ENCODE measurements around the gene PRX.
"Not testable (repeated sequence)": the region's sequence is repeated elsewhere in the genome, so short reads cannot be mapped to it uniquely, and the experiment has no call there.

Gene PRX

DNA sequence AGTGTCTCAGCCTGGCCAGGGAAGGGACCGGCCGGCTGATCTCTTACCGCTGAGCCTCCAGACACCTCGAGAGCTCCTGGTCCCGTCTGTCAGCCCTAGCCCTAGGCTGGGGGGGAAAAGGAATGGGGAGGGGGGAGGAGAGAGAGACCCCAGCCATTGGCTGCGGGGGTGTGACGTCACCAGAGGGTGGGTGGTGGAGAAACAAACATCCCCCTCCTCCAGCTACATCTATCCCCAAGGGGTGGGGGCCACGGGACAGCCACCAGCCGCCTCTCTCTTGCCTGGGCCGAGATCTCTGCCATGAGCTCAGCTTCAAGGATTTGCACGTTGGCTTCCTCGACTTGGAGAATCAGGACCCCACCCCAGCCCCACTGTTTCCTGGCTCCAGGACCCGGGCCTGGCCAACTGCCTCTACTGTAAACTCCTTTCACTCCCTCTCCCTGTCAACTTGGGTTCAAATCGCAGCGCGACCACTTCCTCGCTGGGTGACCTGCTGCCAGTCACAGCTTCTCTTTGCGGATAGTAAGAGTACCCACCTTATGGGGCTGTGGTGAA, at the start of gene PRX:
PRX (minus strand) TSS at position 88 of the 555 bp plus-strand sequence. CDS start 5,446 bp downstream, outside the sequence.
- peak; percentile 91 for DNase-seq (ENCODE audit: low read depth, low spot score)

DNA sequence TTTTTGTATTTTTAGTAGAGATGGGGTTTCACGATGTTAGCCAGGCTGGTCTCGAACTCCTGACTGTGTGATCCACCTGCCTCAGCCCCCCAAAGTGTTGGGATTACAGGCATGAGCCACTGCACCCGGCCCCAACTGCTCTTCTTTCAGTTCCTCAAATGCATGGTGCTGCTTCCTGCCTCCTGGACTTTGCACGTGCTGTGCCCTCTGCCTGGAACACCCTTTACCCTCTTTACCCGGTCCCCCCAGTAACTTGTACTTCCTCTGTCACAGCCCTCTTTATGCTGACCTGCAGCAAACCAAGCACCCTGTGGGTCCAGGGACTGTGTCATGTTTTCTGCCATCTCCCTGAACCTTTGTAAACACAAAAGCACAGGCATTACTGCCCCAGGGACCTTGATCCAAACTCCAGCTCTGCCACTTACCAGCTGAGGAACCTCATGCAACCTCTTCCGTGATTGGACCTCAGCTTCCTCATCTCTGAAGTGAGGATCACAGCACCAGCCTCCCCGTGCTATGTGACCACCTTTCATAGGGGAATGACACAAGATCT, 48.6 kb upstream of the PRX start:
- DNase-seq (ENCODE audit: low read depth, low spot score), result no peak

DNA sequence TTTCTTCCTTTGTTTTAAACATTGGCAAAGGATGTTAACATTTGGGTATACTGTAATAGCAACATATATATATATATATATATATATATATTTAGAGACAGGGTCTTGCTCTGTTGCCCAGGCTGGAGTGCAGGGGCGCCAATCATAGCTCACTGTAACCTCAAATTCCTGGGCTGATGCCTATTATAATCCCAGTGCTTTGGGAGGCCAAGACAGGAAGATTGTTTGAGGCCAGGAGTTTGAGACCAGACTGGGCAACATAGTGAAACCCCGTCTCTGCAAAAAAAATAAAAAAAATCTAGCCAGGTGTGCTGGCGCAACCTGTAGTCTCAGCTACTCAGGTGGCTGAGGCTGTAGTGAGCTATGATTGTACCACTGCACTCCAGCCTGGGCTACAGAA, 47.0 kb upstream of the PRX start:
- no peak for DNase-seq (ENCODE audit: low read depth, low spot score)

DNA sequence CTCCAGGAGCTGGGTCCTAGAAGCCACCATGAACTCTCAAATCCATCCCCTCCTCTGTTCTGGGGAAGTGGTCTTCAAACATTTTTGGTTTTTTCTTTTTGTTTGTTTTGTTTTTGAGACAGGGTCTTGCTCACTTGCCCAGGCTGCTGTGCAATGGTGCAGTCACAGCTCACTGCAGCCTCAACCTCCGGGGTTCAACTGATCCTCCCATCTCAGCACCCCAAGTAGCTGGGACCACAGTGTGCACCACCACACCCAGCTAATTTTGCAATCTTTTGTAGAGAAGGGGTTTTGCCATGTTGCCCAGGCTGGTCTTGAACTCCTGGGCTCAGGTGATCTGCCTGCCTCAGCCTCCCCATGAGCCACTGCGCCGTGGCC, 45.4 kb upstream of the PRX start:
- DNase-seq (ENCODE audit: low read depth, low spot score), result no peak

DNA sequence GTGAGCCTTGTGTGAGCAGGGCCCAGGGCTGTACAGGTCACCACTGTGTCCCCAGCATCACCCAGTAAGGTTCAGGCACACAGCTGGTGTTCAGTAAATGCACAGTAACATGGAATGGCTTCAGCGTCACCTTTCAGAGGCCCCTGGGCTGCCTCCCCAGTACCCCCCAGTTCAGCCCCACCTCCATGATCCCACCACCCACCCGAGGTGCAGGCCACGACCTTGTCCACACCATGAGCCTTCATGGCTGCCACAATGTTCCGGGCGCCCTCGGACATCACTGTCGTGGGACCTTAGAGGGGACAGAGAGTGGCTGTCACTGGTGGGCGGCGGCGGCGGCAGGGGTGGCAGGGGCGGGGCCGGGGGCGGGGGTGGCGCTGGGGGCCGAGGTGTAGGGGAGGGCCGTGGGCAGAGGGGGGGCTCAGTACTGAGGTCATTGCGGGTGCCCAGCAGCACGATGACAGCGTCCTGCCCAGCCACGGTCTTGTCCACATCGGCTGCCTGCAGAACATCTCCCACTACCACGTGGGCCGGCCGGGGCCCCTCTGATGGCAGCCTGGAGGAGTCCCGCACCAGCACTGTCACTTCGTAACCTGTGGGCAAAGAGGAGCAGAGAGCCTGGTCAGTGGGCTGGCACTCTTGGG, 44.9 kb upstream of the PRX start:
- DNase-seq (ENCODE audit: low read depth, low spot score), result no peak

DNA sequence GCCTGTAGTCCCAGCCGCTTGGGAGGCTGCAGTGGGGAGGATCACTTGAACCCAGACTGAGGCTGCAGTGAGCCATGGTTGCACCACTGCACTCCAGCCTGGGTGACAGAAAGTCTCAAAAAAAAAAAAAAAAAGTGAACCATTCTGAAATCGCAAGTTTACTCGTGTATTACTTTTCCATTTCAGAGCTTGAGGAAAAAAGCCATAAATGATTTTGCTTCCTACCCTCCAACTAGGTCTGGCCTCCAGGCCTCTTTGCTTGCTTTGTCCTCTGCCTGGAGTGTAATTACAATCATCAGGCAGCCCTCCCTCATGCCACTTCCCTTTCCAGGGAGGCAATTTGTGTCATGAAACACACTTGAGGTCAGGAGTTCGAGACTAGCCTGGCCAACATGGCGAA, 43.9 kb upstream of the PRX start:
- no peak for DNase-seq (ENCODE audit: low read depth, low spot score)

DNA sequence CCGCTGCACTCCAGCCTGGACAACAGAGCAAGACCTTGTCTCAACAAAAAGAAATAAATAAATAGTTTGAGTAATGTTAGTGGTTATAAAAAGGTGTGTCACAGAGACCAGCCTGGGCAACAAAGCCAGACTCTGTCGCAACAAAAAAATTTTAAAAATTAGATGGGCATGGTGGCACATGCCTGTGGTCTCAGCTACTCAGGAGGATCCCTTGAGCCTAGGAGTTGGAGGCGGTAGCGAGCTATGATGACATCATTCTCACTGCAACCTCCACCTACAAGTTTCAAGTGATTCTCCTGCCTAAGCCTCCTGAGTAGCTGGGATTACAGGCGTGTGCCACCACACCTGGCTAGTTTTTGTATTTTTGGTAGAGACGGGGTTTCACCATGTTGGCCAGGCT, 40.8 kb upstream of the PRX start:
- not testable (repeated sequence) for DNase-seq (ENCODE audit: low read depth, low spot score)

- DNase-seq (ENCODE audit: low read depth, low spot score), result no peak
Observed at GRCh38 chr19:40453151-40453735, 40.1 kb upstream of the PRX start.

DNA sequence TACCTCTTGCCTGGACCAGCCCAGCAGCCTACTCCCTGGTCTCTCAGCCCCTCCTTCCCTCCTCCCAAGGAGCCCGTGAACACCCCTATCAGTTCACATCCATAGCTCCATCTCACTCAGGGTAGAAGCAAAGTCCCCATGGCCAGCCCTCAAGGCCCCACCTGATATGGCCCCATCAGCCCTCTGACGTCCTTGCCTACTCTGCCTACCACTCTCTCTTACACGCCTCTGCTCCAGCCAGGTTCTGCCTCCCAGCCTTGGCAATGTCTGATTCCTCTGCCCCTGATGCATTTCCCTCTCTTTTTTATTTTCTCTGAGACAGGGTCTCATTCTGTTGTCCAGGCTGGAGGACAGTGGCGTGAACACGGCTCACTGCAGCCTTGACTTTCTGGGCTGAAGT, 38.8 kb upstream of the PRX start:
- DNase-seq (ENCODE audit: low read depth, low spot score), result no peak

- DNase-seq (ENCODE audit: low read depth, low spot score), result no peak
Observed at GRCh38 chr19:40450664-40451063, 37.5 kb upstream of the PRX start.

DNA sequence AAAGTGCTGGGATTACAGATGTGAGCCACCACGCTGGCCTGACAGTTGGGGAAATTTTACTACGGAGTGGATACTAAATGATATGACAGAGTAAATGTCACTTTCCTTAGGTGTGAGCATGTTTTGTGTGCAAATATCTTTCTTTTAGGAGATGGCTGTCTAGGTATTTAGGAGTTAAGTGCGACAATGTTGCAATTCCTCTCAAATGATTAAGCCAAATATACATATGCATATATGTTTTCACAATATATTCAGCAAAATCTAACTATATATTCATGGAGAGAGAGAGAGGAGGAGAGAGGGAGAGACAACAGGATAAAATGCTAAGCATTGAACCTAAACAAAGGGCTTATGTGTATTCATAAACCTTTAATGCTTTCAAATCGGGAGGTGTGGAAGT, 36.3 kb upstream of the PRX start:
- DNase-seq (ENCODE audit: low read depth, low spot score), result no peak

GRCh38 chr19:40446263-40446784, 33.1 kb upstream of the PRX start:
- DNase-seq (ENCODE audit: low read depth, low spot score), result no peak

DNA sequence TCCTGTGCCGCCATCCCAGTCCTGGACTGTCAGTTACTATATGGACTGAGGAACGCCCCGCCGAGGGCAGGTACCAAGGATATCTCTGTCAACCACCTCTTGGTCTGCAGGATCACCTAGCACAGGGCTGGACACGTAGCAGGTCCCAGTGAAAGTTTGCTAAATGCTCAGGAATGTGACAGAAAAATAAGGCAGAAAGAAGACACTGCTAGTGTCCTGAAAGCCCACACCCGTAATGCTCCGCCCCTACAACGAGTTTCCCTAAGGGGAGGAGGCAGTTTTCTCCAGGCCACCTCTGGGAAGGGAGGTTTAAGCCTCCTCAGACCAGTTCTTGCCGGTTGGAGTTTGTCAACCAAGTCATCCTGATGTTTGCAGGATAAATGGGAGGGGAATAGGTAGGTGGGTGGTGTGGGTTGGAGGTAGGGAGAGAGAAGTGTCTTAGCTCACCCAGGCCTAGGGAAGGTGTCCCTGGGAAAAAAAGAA, 32.6 kb upstream of the PRX start:
- peak; percentile 92 for DNase-seq (ENCODE audit: low read depth, low spot score)

GRCh38 chr19:40444825-40445312, 31.7 kb upstream of the PRX start:
- no peak for DNase-seq (ENCODE audit: low read depth, low spot score)

GRCh38 chr19:40444000-40444824, 31.0 kb upstream of the PRX start, which contains the start of gene SERTAD3:
Gene SERTAD3, minus strand, starts transcription at chr19:40444335. Its CDS starts 2,255 bp downstream, at chr19:40442080.
- DNase-seq (ENCODE audit: low read depth, low spot score), result peak; percentile 98

- peak; percentile 100 for DNase-seq (ENCODE audit: low read depth, low spot score)
Observed at GRCh38 chr19:40443131-40443999, 30.2 kb upstream of the PRX start.

GRCh38 chr19:40442328-40443130, 29.4 kb upstream of the PRX start:
- no peak for DNase-seq (ENCODE audit: low read depth, low spot score)

- no peak for DNase-seq (ENCODE audit: low read depth, low spot score)
Observed at GRCh38 chr19:40441719-40442253, 28.6 kb upstream of the PRX start.

DNA sequence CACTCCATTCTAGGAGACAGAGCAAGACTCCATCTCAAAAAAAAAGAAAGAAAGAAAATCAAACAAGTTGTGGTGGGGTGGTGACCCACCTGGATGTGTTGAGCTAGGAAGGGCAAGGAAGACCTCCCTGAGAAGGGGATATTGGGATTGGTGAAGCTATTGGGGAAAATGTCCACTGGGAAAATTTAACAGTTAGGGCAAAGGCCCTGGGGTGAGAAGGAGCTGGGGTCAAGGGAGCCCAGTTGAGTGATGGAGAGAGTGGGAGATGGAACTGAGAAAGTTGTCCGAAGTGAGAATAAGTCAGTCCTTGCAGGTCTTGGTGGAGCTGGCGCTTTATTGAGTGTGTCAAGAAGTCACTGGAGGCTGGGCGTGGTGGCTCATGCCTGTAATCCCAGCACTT, 25.1 kb upstream of the PRX start:
- DNase-seq (ENCODE audit: low read depth, low spot score), result no peak
